ENCODE measurements around the gene TEX51. TPM values are rescaled to one million over a fixed set of nuclear protein-coding genes. Genes with fewer than 3 reads are reported as not detected.

TEX51 gene
- total RNA-seq, 2 donors from 2014 or later, result not detected

- DNase-seq, result no peak
- no peak for ATAC-seq
- intact Hi-C loops (cut with DNase I, micrococcal nuclease), result no loop called here
Measured at GRCh38 chr2:126889496-126890135, 9.1 kb upstream of the TEX51 start.

- DNase-seq (no peak), ATAC-seq (no peak)
- intact Hi-C loops (cut with DNase I, micrococcal nuclease), result no loop called here
Measured at GRCh38 chr2:126890136-126890510, 8.6 kb upstream of the TEX51 start.

GRCh38 chr2:126890551-126891450 lies 7.9 kb upstream of the TEX51 start:
- DNase-seq (no peak), ATAC-seq (no peak)
- intact Hi-C loops (cut with DNase I, micrococcal nuclease), result no loop called here

- DNase-seq, result no peak
Measured at GRCh38 chr2:126891681-126892500, 6.8 kb upstream of the TEX51 start.

GRCh38 chr2:126893153-126893552 lies 5.5 kb upstream of the TEX51 start:
- no peak for DNase-seq
- no peak for ATAC-seq
- intact Hi-C loops (cut with DNase I, micrococcal nuclease), result no loop called here

More at GRCh38 chr2:126891681-126892500, 6.8 kb upstream of the TEX51 start:
- no peak for ATAC-seq
- intact Hi-C loops (cut with DNase I, micrococcal nuclease), result no loop called here

GRCh38 chr2:126893606-126894005 lies 5.1 kb upstream of the TEX51 start:
- no peak for ATAC-seq
- intact Hi-C loops (cut with DNase I, micrococcal nuclease), result no loop called here
- no peak for DNase-seq

- ATAC-seq (no peak), DNase-seq (no peak)
- intact Hi-C loops (cut with DNase I, micrococcal nuclease), result no loop called here
Measured at GRCh38 chr2:126894082-126894481, 4.6 kb upstream of the TEX51 start.

- intact Hi-C loops (cut with DNase I, micrococcal nuclease), result no loop called here
- DNase-seq, result no peak
- ATAC-seq, result no peak
Measured at GRCh38 chr2:126894585-126895182, 4.0 kb upstream of the TEX51 start.

GRCh38 chr2:126895336-126895735 lies 3.4 kb upstream of the TEX51 start:
- intact Hi-C loops (cut with DNase I, micrococcal nuclease), result no loop called here
- no peak for DNase-seq
- ATAC-seq, result no peak

- intact Hi-C loops (cut with DNase I, micrococcal nuclease), result no loop called here
- ATAC-seq (no peak), DNase-seq (no peak)
Measured at GRCh38 chr2:126896471-126896870, 2.2 kb upstream of the TEX51 start.

GRCh38 chr2:126899616-126900185 lies 1.0 kb downstream of the TEX51 start:
- ATAC-seq (no peak), DNase-seq (no peak)
- intact Hi-C loops (cut with DNase I, micrococcal nuclease), result no loop called here

- intact Hi-C loops (cut with DNase I, micrococcal nuclease), result no loop called here
- DNase-seq (no peak), ATAC-seq (no peak)
Measured at GRCh38 chr2:126900646-126901319, 2.1 kb downstream of the TEX51 start.

GRCh38 chr2:126901459-126901858 lies 2.8 kb downstream of the TEX51 start:
- intact Hi-C loops (cut with DNase I, micrococcal nuclease), result no loop called here
- ATAC-seq (no peak), DNase-seq (no peak)

- DNase-seq (no peak), ATAC-seq (no peak)
- intact Hi-C loops (cut with DNase I, micrococcal nuclease), result no loop called here
Measured at GRCh38 chr2:126902152-126902835, 3.6 kb downstream of the TEX51 start.

- intact Hi-C loops (cut with DNase I, micrococcal nuclease), result no loop called here
- DNase-seq (no peak), ATAC-seq (no peak)
Measured at GRCh38 chr2:126902859-126903258, 4.2 kb downstream of the TEX51 start.

GRCh38 chr2:126905991-126906390 lies 7.3 kb downstream of the TEX51 start:
- intact Hi-C loops (cut with DNase I, micrococcal nuclease), result no loop called here
- no peak for DNase-seq

GRCh38 chr2:126906781-126907180 lies 8.1 kb downstream of the TEX51 start:
- ATAC-seq (no peak), DNase-seq (no peak)
- intact Hi-C loops (cut with DNase I, micrococcal nuclease), result no loop called here

More at GRCh38 chr2:126905991-126906390, 7.3 kb downstream of the TEX51 start:
- ATAC-seq, result no peak

- intact Hi-C loops (cut with DNase I, micrococcal nuclease), result no loop called here
- DNase-seq, result no peak
- ATAC-seq, result no peak
Measured at GRCh38 chr2:126907671-126908070, 9.0 kb downstream of the TEX51 start.
